Lower leg skin (tissue), 3 donors: ENCODE measurements around the gene SMAP2.

Source experiments
- POLR2A ChIP-seq, 2 donors: fragments of 450-650 bp; IDR thresholded peaks; one replicate each; pipeline ENCODE4 v1.6.1; 2016 to 2017; ENCODE audit warnings: antibody characterized with exemption in 2 of 2, mild to moderate bottlenecking in 1 of 2, moderate library complexity in 1 of 2
- TF ChIP-seq, protein P1 (sequence below), 3 donors: fragments of 450-650 bp; IDR thresholded peaks; one replicate each; pipeline ENCODE4 v1.5.1; 2016; ENCODE audit warnings: antibody characterized with exemption in 3 of 3, mild to moderate bottlenecking in 3 of 3, moderate library complexity in 2 of 3

DNA sequence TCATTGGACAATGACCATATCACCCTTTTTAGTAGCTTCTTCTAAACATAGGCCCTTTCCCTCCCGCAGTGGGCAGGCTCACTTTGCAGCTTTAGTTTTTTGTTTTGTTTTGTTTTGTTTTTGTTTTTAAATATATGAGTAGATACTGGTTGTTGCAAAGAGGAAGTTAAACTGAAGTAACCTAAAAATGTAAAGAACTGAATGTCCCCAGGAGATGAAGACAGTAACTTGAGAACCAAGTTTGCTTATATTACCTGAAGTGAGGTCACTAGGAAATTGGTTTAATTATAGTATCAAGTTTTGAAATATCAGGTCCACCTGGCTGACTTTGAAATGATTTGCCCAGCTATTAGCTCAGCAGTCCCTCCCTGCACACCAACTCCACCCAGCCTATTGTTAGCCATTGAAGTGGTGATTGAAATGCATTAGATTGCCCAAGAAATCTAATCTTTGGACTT, 18.2 kb downstream of the SMAP2 start:
- TF ChIP-seq, protein P1, sequence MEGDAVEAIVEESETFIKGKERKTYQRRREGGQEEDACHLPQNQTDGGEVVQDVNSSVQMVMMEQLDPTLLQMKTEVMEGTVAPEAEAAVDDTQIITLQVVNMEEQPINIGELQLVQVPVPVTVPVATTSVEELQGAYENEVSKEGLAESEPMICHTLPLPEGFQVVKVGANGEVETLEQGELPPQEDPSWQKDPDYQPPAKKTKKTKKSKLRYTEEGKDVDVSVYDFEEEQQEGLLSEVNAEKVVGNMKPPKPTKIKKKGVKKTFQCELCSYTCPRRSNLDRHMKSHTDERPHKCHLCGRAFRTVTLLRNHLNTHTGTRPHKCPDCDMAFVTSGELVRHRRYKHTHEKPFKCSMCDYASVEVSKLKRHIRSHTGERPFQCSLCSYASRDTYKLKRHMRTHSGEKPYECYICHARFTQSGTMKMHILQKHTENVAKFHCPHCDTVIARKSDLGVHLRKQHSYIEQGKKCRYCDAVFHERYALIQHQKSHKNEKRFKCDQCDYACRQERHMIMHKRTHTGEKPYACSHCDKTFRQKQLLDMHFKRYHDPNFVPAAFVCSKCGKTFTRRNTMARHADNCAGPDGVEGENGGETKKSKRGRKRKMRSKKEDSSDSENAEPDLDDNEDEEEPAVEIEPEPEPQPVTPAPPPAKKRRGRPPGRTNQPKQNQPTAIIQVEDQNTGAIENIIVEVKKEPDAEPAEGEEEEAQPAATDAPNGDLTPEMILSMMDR (IDR thresholded peaks at IDR 0.05) = no peak
- TF ChIP-seq POLR2A (IDR thresholded peaks at IDR 0.05) = no peak
